Activated T-cell treated with anti-CD3 and anti-CD28 coated beads for 4 hours (primary cell): Measurements from ENCODE around the gene SH3RF3.

Experiments used
- DNase-seq: peaks from one replicate; pipeline ENCODE4 v3.0.0-alpha.2; 2020

Gene SH3RF3

GRCh38 chr2:109489296-109489695, 360.3 kb downstream of the SH3RF3 start:
- DNase-seq: no peak

GRCh38 chr2:109493176-109493935, 364.4 kb downstream of the SH3RF3 start:
- DNase-seq: no peak

DNA sequence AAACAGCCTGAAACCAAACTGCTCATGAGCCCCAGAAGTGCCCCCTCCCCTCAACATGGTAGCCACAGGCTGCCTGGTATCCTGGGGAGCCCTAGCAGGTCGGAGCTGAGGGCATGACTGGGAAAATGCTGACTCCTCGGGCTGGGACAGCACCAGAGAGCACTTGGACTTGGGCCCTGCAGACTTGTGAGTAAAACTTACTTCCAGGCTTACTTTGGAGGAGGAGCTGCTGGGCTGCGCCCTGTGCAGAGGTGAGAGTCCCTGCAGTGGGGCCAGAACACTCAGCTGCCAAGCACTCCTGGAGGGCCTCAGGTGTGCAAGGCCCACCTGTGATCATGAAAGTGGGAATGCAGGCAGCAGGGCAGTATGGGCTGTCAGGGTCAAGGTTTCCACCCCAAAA, 365.3 kb downstream of the SH3RF3 start:
- no peak for DNase-seq

DNA sequence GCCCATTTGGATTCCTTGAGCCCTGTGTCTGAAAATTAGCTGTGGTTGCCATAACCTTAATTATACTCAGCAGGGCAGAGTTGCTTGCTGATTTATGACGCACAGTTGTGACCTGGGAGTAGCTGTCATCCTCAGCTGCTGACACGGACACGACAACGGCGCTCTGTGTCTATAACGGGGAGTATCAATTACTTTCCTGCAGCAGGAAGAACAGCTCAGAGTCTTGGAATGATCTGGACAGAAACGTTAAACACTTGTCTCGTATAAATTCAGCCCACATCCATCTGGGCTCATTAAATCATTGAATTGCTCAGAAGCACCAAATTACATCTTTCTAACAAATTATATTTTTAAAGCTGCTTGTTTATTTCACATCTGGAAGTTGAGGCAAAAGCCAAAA, 368.5 kb downstream of the SH3RF3 start:
- DNase-seq: no peak

- DNase-seq: no peak
Measured at GRCh38 chr2:109497911-109498870, 369.2 kb downstream of the SH3RF3 start.

DNA sequence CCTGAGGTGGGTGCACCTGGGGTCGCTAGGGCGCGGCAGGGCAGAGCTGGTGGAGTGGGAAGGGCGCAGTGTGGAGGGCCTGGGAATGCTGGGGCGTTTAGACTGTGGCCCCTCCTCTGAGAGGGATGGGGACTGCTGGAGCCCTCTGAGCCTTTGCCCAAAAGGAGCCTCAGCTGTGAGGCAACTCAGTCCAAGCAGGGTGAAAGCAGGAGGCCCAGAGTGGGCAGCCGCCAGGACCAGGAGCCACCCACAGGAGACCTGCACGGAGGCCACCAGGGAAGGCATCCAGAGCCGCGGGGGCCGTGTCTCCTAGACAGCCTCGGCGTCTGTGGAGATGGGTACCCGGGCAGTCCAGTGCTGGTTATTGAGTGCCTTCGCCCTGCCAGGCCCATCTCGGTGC, 369.9 kb downstream of the SH3RF3 start:
- no peak for DNase-seq

GRCh38 chr2:109499566-109499965, 370.6 kb downstream of the SH3RF3 start:
- no peak for DNase-seq

GRCh38 chr2:109500910-109501309, 371.9 kb downstream of the SH3RF3 start:
- DNase-seq: no peak

DNA sequence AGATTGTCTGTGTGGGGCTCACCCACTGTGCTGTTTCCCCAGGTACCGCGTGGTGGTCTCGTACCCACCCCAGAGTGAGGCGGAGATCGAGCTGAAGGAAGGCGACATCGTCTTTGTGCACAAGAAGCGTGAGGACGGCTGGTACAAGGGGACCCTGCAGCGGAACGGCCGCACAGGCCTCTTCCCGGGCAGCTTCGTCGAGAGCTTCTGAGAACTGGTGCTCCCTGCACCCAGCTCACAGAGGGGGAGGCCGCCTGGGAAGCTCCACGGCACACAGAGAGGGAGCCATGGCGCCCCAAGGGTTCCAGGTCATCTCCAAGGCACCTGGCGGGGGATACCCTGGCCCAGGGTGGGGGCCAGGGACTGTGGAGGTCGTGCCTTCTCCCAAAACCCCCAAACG, 372.5 kb downstream of the SH3RF3 start:
- DNase-seq: no peak

- DNase-seq: no peak
Measured at GRCh38 chr2:109503191-109503590, 374.2 kb downstream of the SH3RF3 start.

DNA sequence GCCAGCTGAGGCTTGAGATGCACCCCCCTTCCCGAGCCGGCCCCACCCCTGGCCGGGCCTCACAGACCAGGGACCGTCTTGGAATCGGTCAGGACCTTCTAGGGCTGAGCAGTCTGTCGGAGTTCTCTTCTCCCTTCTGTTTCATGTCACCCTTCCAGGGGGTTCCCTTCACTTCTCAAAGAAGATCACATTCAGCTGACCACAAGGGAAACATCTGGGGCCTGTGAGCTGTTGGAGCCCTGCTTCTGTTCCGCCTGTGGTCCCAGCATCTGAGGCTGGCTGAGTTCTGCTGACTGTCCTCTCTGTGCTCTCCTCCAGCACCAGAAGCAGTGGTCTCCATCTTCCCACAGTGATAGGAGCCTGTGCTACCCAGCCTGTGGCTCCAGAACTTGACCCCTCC, 378.2 kb downstream of the SH3RF3 start:
- no peak for DNase-seq

GRCh38 chr2:109507828-109508227, 378.8 kb downstream of the SH3RF3 start:
- no peak for DNase-seq

DNA sequence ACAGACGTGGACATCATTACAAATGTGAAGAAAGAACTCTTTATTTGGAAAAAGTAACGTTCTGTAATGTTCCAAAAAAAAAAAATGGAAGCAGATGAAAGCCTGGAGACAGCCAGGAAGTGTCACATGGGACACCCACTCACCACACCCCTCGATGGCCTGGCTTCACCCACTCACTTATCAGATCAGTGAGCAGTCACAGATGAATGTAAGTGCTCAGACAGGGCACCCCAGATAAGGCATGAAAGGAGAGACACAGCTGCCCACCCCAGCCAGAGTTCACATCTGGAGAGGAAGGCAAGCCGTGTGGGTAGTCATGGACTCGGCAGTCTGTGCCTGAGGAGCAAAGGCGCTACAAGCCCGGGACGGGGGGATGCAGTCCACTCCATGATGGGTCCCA, 379.6 kb downstream of the SH3RF3 start:
- no peak for DNase-seq

DNA sequence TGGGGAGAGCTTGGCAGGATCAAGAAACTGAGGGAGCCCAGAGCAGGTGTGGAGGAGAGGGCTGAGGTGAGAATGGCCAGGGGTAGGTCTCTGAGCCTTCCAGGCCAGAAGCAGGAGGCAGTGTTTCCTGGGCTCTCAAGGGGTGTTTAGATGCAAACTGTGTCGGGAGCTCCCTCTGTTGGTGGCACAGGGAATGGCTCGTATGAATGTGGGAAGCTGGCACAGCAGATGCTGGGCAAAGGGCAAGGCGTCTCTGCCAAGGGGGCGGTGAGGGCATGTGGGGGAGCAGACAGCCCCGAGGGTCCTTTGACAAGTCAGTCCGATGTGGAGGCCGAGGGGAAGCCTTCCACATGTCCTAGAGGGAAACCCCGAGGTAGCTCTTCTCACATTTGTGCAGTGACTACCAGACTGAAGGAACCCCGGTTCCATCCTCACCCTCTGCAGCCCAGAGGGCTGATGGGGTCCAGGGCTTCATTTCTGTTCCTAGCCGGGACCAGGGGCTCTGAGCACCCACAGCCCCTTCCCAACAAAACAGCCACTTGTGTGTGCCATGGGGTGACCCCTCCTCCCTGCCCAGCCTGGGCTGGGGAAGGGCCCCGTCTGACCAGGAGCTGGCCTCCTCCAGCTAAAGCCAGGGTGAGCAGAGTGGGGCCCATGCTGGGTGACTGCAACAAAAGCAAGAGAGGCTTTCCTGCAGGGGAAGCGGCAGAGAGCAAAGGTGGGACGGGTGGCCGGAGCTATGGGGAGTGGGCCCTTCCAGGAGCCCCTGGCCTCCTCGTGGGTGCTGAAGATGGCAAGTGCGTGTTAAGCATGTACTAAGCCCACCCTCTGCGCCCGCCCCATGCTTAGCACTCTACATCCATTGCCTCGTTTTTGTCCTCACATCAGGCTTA, 381.4 kb downstream of the SH3RF3 start:
- peak; percentile 71 for DNase-seq

DNA sequence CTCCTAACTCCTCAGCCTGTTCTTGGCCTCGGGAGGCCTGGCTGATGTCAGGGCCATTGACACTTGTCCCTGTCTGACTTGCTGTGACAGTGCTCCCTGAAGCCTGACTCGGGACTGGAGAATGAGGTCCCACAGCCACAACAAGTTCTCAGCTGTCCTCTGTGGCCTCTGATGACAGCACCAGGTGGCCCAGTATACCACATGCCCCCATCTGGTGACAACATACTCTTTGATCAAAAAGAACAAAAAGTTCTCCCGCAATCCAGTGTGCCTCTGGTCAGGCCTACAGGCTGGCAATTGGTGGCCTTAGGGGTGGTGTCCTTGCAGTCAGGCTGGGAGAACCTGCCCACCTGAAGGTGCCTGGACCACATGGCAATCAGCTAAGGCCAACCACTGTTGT, 382.2 kb downstream of the SH3RF3 start:
- DNase-seq: no peak

DNA sequence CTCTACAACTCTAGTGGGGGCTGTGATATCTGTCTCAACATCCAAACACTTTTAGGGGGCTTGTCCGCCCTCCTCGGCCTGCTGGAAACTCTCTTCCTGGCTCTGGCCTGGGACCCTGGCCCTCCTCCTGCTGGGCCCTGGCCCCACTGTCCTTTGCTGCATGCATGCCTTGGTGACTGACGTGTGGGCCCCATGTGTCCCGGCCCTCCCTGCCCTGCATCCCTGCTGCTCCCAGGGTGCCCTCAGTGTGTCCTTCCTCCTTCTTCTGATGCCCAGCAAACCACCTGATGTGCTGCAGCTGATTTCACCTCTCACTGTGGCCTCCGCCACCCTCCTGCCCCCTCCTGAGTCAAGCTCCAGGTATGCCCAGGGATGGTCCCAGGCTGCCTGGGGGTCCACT, 383.1 kb downstream of the SH3RF3 start:
- DNase-seq: no peak

DNA sequence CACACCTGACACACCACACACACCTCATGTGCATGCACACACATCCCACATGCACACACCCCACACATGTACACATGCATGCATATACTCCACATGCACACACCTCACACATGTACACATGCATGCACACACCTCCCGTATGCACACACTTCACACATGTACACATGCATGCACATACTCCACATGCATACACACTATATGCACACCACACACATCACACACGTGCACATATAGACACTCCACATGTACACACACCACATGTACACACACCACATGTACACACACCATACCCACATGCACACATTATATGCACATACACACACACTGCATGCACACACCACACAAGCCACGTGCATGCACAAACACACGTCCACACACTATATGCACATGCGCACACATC, 384.2 kb downstream of the SH3RF3 start:
- no peak for DNase-seq

DNA sequence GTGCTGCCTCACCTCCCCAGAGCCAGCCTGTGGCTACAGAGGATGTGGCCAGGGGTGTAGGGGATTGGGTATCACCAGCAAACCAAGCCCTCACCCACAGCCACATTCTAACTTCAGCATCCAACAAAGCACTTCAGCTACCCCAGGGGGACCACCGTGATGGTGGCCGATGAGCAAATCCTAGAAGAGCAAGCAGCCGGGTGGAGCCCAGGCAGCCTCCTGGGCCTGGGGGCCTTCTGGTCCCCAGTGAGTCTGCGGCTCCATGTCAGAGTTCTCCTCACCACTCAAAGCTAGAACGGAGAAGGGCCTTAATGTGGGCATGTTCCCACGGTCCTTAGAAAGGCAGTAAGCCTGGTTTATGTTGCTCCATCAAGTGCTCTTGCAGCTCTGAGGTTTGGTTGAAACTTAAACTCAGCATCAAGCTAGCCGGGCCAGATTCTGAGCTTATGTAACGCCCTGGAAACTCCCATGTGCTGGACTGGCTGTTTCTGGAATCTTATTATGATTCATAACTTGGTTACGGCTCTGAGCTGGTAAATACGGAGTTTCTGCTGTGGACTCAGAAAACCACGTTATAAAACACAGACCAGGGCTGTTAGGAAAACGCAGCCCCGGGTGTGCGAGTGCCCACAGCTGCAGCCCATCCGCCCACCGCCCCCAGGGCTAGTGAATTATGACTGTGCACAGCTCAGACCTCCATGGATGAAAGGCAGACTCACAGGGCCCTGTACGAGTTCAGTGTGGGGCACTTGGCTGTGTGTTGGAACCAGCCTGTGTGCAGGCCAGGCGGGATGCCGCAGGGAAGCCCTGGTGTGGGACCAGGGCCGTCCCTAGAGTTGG, 385.0 kb downstream of the SH3RF3 start:
- DNase-seq: no peak

GRCh38 chr2:109514857-109515256, 385.9 kb downstream of the SH3RF3 start:
- no peak for DNase-seq

- DNase-seq: no peak
Measured at GRCh38 chr2:109516445-109517117, 387.6 kb downstream of the SH3RF3 start.

DNA sequence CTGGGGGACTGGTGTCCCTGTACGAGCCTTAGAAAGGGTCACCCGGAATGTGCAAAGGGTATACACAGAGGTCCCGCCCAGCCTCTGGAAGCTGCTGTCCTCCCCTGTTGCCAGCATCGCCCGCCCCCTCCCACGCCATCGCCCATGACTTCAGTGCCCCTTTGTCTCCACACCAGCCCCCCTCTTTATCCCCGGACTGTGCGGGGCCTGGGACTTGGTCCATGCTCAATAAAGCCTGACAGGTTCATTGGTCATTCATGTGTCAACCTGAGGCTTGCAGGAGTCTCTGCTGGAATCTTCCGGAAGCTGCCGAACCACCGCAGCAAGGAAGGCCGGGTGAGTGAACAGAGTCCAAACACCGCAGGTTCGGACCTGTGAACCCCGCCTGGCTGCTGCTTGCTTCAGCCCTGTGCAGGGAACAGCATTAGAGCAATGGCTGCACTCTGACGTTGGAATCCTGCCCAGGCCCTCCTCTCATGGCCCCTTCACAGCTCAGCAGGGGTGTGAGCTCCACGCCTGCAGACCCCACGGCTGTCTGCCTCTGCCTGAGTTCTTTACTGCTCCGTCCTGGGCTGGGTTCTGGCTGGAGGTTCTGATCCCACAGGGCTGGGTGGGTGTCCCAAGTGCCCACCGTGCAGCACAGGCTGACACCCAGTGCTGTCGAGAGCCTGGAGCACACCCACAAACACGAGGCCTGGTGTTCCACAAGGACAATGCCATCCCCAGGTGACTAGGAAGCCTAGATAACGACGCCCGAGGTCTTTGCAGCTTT, 388.3 kb downstream of the SH3RF3 start:
- DNase-seq: no peak
